HL-60 (cell line): ENCODE results near the gene ARHGAP36.

ENCODE experiments used
- DNase-seq, 2 experiments: peaks; one replicate each; pipeline ENCODE4 v3.0.0-alpha.2; 2010 to 2020; ENCODE audit warnings: low read depth in 1 of 2, low spot score in 1 of 2
- H3K27ac ChIP-seq: fragments of 250-450 bp; sonication (Bioruptor Pico); replicated peaks from 2 replicates; pipeline ENCODE4 v1.5.1; 2020; ENCODE audit warnings: mild to moderate bottlenecking, moderate library complexity
- H3K27me3 ChIP-seq: fragments of 250-450 bp; sonication (Bioruptor Pico); 2 replicates; pipeline ENCODE4 v1.5.1; 2021; ENCODE audit warnings: mild to moderate bottlenecking, moderate library complexity; ENCODE audit not compliant: insufficient read depth, poor library complexity, severe bottlenecking
- H3K4me3 ChIP-seq: replicated peaks from 2 replicates; pipeline ENCODE4 v1.5.1; 2011; ENCODE audit warnings: mild to moderate bottlenecking, control low read depth, low read length; ENCODE audit not compliant: insufficient read depth
- CTCF ChIP-seq: IDR thresholded peaks from one replicate; pipeline ENCODE4 v1.5.1; 2011; ENCODE audit warnings: low read length, control low read depth, inconsistent platforms; ENCODE audit not compliant: insufficient read depth
- GABPA ChIP-seq: IDR thresholded peaks from 2 replicates; pipeline ENCODE4 v1.6.1; 2012; ENCODE audit warnings: low read depth
- POLR2AphosphoS5 ChIP-seq: IDR thresholded peaks from 2 replicates; pipeline ENCODE4 v1.6.1; 2012; ENCODE audit warnings: low read depth
- REST ChIP-seq: IDR thresholded peaks from 2 replicates; pipeline ENCODE4 v1.6.1; 2012; ENCODE audit warnings: low read depth; ENCODE audit not compliant: insufficient replicate concordance
- SPI1 ChIP-seq: IDR thresholded peaks from 2 replicates; pipeline ENCODE4 v1.6.1; 2012; ENCODE audit warnings: low read depth, mild to moderate bottlenecking, borderline replicate concordance

The ARHGAP36 gene

GRCh38 chrX:131045726-131046125 lies 12.4 kb upstream of the ARHGAP36 start:
- Histone ChIP-seq H3K4me3 (no peak overlapping the region), H3K27me3 (no peaks in the 10 kb centered on the region), H3K27ac (no peak overlapping the region)
- no peak for DNase-seq
- TF ChIP-seq REST (no peak), SPI1 (no peak), GABPA (no peak), CTCF (no peak), POLR2AphosphoS5 (no peak)

GRCh38 chrX:131046596-131046995 lies 11.6 kb upstream of the ARHGAP36 start:
- DNase-seq = no peak
- H3K27me3 ChIP-seq = no peaks in the 10 kb centered on the region

GRCh38 chrX:131047180-131047579 lies 11.0 kb upstream of the ARHGAP36 start:
- Histone ChIP-seq H3K27ac (no peak overlapping the region), H3K4me3 (no peak overlapping the region), H3K27me3 (no peaks in the 10 kb centered on the region)
- DNase-seq = no peak
- no peak for TF ChIP-seq GABPA

More at GRCh38 chrX:131046596-131046995, 11.6 kb upstream of the ARHGAP36 start:
- H3K27ac ChIP-seq = no peak overlapping the region
- H3K4me3 ChIP-seq = no peak overlapping the region
- TF ChIP-seq SPI1 (no peak), CTCF (no peak), POLR2AphosphoS5 (no peak), REST (no peak), GABPA (no peak)

GRCh38 chrX:131053076-131053475 lies 5.1 kb upstream of the ARHGAP36 start:
- no peak for DNase-seq
- Histone ChIP-seq H3K27me3 (peaks cover 2% of the 10 kb centered on the region), H3K4me3 (no peak overlapping the region), H3K27ac (no peak overlapping the region)
- TF ChIP-seq POLR2AphosphoS5 (no peak), CTCF (no peak), REST (no peak), GABPA (no peak), SPI1 (no peak)
